LNCAP (cell line): ENCODE data around the gene METTL16.

Experiments
- TF ChIP-seq, protein P1 (sequence below): fragments of 450-650 bp; IDR thresholded peaks from 2 replicates; pipeline ENCODE4 v1.5.1; 2017; ENCODE audit warnings: mild to moderate bottlenecking

Gene METTL16, protein sequence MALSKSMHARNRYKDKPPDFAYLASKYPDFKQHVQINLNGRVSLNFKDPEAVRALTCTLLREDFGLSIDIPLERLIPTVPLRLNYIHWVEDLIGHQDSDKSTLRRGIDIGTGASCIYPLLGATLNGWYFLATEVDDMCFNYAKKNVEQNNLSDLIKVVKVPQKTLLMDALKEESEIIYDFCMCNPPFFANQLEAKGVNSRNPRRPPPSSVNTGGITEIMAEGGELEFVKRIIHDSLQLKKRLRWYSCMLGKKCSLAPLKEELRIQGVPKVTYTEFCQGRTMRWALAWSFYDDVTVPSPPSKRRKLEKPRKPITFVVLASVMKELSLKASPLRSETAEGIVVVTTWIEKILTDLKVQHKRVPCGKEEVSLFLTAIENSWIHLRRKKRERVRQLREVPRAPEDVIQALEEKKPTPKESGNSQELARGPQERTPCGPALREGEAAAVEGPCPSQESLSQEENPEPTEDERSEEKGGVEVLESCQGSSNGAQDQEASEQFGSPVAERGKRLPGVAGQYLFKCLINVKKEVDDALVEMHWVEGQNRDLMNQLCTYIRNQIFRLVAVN

DNA sequence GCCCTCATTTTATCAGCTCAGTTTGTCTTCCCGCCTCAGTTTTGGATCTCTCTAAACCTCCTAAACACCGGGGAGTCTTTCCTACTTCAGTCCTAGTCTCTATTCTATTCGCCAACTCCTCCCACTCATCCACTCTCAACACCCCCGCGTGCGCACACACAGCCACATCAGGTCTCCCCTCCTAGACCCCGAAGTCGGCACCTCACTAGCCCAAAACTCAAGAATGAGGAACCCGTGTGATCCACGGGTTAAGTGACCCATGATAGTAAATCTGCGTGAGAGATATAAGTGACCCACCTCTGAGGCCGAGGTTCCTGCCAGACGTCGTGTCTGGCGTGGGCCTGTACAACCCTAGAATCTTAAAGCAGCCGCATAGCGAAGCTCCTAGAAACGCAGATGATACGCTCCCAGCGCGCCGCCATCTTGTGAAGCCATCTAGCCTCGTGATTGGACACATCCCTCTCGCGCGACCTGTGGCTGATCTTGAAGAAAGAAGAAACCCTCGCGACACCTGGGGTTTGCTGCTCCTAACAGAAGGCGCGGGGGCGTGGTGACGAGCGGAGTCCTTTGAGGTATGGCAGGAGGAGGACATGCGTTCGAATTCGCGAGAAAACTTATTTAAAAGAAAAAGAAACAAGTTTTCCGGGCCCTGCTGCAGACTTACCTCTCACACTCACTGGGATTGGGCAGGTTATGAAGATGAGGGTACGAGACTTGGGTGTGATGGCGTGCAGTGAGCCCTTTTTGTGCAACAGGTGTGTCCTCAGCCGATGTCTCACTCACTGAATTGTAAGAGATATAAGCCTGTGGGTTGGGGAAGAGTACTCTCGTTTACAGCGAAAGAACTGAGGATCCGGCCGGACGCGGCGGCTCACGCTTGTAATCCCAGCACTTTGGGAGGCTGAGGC lies at the start of gene METTL16:
Gene METTL16, minus strand, starts transcription at position 427 of the 908 bp plus-strand sequence. CDS start 9,557 bp downstream, outside the sequence.
- TF ChIP-seq, protein P1, sequence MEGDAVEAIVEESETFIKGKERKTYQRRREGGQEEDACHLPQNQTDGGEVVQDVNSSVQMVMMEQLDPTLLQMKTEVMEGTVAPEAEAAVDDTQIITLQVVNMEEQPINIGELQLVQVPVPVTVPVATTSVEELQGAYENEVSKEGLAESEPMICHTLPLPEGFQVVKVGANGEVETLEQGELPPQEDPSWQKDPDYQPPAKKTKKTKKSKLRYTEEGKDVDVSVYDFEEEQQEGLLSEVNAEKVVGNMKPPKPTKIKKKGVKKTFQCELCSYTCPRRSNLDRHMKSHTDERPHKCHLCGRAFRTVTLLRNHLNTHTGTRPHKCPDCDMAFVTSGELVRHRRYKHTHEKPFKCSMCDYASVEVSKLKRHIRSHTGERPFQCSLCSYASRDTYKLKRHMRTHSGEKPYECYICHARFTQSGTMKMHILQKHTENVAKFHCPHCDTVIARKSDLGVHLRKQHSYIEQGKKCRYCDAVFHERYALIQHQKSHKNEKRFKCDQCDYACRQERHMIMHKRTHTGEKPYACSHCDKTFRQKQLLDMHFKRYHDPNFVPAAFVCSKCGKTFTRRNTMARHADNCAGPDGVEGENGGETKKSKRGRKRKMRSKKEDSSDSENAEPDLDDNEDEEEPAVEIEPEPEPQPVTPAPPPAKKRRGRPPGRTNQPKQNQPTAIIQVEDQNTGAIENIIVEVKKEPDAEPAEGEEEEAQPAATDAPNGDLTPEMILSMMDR = no peak

DNA sequence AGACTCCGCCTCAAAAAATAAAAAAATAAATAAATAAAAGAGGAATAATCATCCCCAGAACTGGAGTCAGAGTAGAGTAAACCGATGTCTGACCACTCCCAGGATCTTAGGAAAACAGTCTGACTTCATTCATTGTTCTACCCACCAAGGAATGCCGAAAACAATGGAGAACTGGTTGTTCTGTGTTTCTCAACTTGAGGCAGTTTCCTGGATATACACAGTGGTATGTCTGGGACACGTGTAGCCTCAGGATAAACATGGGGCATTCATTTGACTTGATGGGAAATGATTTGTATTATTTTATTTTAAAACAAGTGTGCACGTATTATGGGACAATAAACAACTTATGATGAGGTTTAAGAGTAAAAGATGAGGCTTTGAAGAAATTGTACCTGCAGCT lies 49.0 kb upstream of the METTL16 start:
- TF ChIP-seq, protein P1 = no peak

DNA sequence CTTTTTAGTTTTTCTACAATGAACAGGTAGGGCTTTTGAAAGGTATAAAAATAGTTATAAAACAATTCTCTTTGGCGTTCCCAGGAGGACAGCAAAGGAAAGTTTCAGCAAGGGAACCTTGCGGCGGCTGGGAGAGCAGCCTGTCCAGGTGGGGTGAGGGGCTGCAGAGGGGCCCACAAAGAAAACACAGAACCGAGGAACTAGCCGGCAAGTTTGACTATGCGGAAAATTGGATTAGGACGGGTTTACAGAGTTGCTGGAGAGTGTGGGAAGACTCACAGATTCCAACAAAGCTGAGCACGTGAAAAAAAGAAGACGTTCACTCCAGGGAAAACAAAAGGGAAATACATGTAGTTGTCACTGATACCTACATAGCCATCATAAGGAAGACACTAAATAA lies 40.2 kb upstream of the METTL16 start:
- TF ChIP-seq, protein P1 = no peak

DNA sequence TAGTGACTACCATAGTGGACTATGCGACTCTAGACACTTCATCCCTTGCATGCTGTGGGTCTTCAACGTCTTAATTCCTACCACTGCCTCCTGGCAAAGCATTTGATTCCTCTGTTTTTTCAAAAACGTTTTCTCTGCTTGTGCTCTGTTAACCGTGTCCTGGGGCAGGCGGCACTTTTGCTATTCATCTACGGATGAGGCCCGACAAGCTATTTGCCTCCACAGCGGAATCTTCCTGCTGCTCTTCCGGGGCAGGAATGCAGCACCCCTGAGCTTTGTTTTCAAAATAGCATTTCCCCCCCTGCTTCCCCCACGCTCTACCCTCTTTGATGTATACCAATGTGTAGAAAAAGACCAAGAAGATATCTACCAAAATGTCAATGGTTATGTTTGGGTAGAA lies 39.8 kb upstream of the METTL16 start:
- TF ChIP-seq, protein P1 = no peak

DNA sequence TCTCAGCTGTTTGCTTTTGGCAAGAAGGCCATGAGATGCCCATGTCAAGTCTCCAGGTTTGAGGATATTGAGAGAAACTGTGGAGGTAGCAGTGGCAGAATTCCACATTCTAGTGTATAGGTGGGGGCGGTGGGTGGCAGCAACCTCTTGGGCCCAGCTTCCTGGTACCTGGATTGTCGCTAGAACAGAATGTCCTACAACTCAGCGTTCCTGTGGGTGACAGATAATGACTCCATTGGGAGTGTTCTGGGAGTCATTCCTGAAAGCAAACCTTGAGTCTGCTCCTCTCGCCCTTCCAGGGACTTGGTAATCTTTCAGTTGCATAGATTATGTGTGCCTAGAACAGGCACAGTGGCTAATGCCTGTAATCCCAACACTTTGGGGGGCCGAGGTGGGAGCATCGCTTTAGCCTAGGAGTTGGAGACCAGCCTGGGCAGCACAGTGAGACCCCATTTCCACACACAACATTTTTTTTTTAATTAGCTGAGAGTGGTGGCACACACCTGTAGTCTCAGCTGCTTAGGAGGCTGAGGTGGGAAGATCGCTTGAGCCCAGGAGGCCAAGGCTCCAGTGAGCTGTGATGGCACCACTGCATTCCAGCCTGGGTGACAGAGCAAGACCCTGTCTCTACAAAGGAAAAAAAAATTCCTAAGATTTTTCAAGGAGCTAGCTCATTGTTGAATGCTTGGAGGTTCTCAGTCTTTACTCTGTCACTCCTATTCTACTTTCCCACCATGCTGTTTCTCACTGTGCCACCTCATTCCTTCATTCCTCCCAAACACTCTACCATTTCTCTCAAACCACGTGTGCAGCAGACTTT lies 37.9 kb upstream of the METTL16 start:
- TF ChIP-seq, protein P1 = no peak

DNA sequence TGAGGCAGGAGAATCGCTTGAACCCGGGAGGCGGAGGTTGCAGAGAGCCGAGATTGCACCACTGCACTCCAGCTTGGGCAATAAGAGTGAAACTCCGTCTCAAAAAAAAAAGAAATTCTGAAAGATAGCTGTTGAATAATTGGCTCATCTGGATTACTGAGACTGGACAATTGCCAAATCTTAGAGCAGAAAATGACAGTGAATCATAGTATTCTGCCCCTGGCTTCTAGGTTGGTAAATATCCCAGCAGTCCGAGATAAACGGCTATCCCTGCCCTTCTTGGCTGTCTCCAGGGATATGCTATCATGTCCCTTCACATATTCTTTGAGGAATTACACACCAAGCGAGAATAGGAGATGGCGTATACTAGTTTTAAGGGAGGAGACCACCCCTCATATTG lies 35.5 kb upstream of the METTL16 start:
- TF ChIP-seq, protein P1 = no peak

DNA sequence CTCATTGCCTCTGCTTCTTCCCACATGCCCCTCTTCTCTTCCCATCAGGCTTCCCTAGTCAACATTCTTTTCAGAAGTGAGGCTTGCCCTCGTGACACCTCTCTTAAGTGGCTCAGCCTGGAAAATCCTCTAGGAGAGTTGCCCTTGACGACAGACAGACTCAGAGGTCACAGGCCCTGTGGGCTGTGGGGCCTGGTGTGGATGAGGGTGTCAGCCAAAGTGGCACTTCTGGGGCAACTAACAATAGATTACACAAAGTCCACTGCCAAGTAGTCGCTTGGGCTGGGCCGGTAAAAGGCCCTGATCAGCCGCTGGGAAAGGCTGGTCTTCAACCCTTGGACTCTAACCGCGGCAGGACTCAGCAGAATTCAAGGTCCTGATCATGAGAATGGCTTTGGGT lies 33.7 kb upstream of the METTL16 start:
- TF ChIP-seq, protein P1 = no peak
